Upper lobe of left lung (tissue), 4 donors: ENCODE results near the gene BRD7.

Experiments
- EP300 ChIP-seq, 4 donors: sonication (generic); formaldehyde crosslinking; IDR thresholded peaks; one replicate each; pipeline ENCODE4 v1.5.1; 2017; ENCODE audit warnings: antibody characterized with exemption in 4 of 4, control low read depth in 2 of 4
- POLR2A ChIP-seq, 4 donors: fragments of 450-650 bp; IDR thresholded peaks; one replicate each; pipeline ENCODE4 v1.5.1; 2016 to 2017; ENCODE audit warnings: antibody characterized with exemption in 4 of 4, mild to moderate bottlenecking in 2 of 4
- TF ChIP-seq, protein P1 (sequence below), 6 experiments: fragments of 450-650 bp in 4 of 6; fragments of 200-600 bp in 2 of 6; sonication (generic) in 2 of 6; IDR thresholded peaks; one replicate each; pipeline ENCODE4 v1.5.1; 2016 to 2019; ENCODE audit warnings: antibody characterized with exemption in 6 of 6

DNA sequence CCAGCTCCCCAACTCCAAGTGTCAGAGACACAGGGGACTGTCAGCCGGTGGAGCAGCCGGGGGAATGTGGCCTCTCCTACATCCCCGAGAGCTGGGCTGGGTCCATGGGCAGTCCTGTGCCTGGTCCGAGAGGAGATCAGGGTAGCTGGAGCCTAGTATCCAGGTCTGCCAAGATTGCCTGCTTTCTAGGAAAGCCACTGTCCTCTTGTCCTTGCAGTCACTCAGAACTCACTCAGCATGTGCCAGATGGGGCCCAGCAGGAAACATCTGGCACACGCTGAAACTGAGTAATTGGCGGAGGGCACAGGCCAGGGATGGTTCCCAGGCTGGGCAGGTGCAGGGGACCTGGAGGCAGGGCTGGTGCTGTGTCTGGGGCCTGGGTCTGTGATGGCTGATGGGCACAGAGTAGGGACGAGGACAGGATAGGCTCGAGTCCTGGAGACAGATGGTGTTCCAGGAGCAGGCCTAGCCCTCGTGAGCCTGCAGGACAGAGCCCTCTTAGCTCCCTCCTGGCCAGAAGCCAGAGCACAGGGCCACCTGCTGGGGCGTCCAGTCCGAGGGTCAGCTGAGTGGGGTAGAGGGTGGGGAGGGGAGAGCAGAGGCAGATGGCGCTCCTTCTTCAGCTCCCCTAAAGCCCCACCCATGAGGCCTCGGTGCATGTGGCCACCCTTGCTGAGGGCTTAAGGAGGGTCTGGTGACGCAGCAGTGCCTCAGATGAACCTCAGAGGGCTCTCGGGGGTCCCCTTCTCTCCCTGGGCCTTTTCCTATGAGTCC, 71.3 kb downstream of the BRD7 start:
- TF ChIP-seq, protein P1, sequence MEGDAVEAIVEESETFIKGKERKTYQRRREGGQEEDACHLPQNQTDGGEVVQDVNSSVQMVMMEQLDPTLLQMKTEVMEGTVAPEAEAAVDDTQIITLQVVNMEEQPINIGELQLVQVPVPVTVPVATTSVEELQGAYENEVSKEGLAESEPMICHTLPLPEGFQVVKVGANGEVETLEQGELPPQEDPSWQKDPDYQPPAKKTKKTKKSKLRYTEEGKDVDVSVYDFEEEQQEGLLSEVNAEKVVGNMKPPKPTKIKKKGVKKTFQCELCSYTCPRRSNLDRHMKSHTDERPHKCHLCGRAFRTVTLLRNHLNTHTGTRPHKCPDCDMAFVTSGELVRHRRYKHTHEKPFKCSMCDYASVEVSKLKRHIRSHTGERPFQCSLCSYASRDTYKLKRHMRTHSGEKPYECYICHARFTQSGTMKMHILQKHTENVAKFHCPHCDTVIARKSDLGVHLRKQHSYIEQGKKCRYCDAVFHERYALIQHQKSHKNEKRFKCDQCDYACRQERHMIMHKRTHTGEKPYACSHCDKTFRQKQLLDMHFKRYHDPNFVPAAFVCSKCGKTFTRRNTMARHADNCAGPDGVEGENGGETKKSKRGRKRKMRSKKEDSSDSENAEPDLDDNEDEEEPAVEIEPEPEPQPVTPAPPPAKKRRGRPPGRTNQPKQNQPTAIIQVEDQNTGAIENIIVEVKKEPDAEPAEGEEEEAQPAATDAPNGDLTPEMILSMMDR (IDR thresholded peaks at IDR 0.05) = no peak
- TF ChIP-seq POLR2A (IDR thresholded peaks at IDR 0.05) (no peak), EP300 (IDR thresholded peaks at IDR 0.05) (no peak)
